IMR-90 (cell line): ENCODE measurements around the gene CMTM1. TPM values are rescaled to one million over a fixed set of nuclear protein-coding genes. Genes with fewer than 3 reads are reported as not detected.

Experiments
- ATAC-seq: fragments of 200-7000 bp; cut with Tn5 transposase; 2 replicates; pipeline ENCODE4 v1.9.1; 2020; ENCODE audit warnings: low read depth, mild to moderate bottlenecking, moderate library complexity
- BruUV-seq: library from RNA; stranded (reverse); fragments of 400-500 nt; replicated peaks from 2 replicates; lab custom pipeline; 2021; lab: Mats Ljungman, UMichigan
- CTCF ChIA-PET: fragments of 300-600 bp; formaldehyde crosslinking; extraction: SDS; loops from one replicate; lab custom pipeline; 2021; ENCODE audit warnings: antibody characterized with exemption; lab: Yijun Ruan, JAX
- POLR2A ChIA-PET: fragments of 300-600 bp; sonication (Branson Sonifier 250); formaldehyde crosslinking; loops from one replicate; lab custom pipeline; 2022; ENCODE audit warnings: antibody characterized with exemption; ENCODE audit not compliant: unreplicated experiment; lab: Charles Lee
- DNase-seq: peaks from one replicate; pipeline ENCODE4 v3.0.0; 2013
- H2AFZ ChIP-seq: replicated peaks from 2 replicates; pipeline ENCODE3; 2013; ENCODE audit warnings: low read length, mild to moderate bottlenecking; ENCODE audit not compliant: poor library complexity
- H2AK5ac ChIP-seq: 2 replicates; pipeline ENCODE4 v1.6.1; 2013; ENCODE audit warnings: low read depth, low read length, inconsistent platforms
- H2AK9ac ChIP-seq: replicated peaks from 2 replicates; pipeline ENCODE3; 2013; ENCODE audit warnings: mild to moderate bottlenecking, low read depth, low read length, moderate library complexity; ENCODE audit not compliant: poor library complexity
- H2BK120ac ChIP-seq: 2 replicates; pipeline ENCODE4 v1.6.1; 2013; ENCODE audit warnings: low read depth, low read length, inconsistent platforms
- H2BK15ac ChIP-seq: 3 replicates; pipeline ENCODE4 v1.6.1; 2013; ENCODE audit warnings: low read depth, low read length, inconsistent platforms
- H2BK20ac ChIP-seq: 2 replicates; pipeline ENCODE4 v1.6.1; 2013; ENCODE audit warnings: low read depth, mild to moderate bottlenecking, inconsistent platforms, low read length, moderate library complexity
- H2BK5ac ChIP-seq: 2 replicates; pipeline ENCODE4 v1.6.1; 2013; ENCODE audit warnings: mild to moderate bottlenecking, low read depth, low read length, inconsistent platforms; ENCODE audit not compliant: poor library complexity, severe bottlenecking
- H3K14ac ChIP-seq: replicated peaks from 2 replicates; pipeline ENCODE4 v1.6.1; 2013; ENCODE audit warnings: low read depth, low read length, inconsistent platforms
- H3K18ac ChIP-seq: 2 replicates; pipeline ENCODE4 v1.6.1; 2013; ENCODE audit warnings: low read depth, low read length, control low read depth
- H3K23ac ChIP-seq: 2 replicates; pipeline ENCODE4 v1.6.1; 2013; ENCODE audit warnings: low read depth, low read length, inconsistent platforms
- H3K27ac ChIP-seq: 2 replicates; pipeline ENCODE4 v1.5.1; 2013; ENCODE audit warnings: mild to moderate bottlenecking, control low read depth, low read length; ENCODE audit not compliant: insufficient read depth
- H3K27me3 ChIP-seq: 2 replicates; pipeline ENCODE4 v1.6.1; 2013; ENCODE audit warnings: low read length; ENCODE audit not compliant: control insufficient read depth, insufficient read depth
- H3K36me3 ChIP-seq: 2 replicates; pipeline ENCODE4 v1.6.1; 2013; ENCODE audit warnings: low read length, mixed read lengths; ENCODE audit not compliant: control insufficient read depth, insufficient read depth
- H3K4ac ChIP-seq: 2 replicates; pipeline ENCODE4 v1.6.1; 2013; ENCODE audit warnings: low read depth, low read length, inconsistent platforms
- H3K4me1 ChIP-seq: 2 replicates; pipeline ENCODE4 v1.6.1; 2013; ENCODE audit warnings: low read length, mixed read lengths; ENCODE audit not compliant: control insufficient read depth, insufficient read depth
- H3K4me2 ChIP-seq: 2 replicates; pipeline ENCODE4 v1.6.1; 2013; ENCODE audit warnings: low read depth, mild to moderate bottlenecking, control low read depth, low read length, moderate library complexity
- H3K4me3 ChIP-seq: 2 replicates; pipeline ENCODE4 v1.5.1; 2013; ENCODE audit warnings: low read depth, mild to moderate bottlenecking, control low read depth, low read length, moderate library complexity; ENCODE audit not compliant: insufficient read depth
- H3K56ac ChIP-seq: 2 replicates; pipeline ENCODE4 v1.6.1; 2013; ENCODE audit warnings: low read length, inconsistent platforms; ENCODE audit not compliant: insufficient read depth; ENCODE audit errors: extremely low read depth
- H3K79me1 ChIP-seq, 2 experiments: 2 replicates each; pipeline ENCODE4 v1.6.1; 2013; ENCODE audit warnings: low read length in 2 of 2, inconsistent platforms in 1 of 2, low read depth in 1 of 2
- H3K9ac ChIP-seq: 2 replicates; pipeline ENCODE4 v1.6.1; 2013; ENCODE audit warnings: low read depth, low read length, control low read depth
- H3K9me1 ChIP-seq: 2 replicates; pipeline ENCODE4 v1.6.1; 2013; ENCODE audit warnings: low read length, inconsistent platforms; ENCODE audit not compliant: insufficient read depth
- H3K9me3 ChIP-seq: 2 replicates; pipeline ENCODE4 v1.6.1; 2013; ENCODE audit warnings: low read length; ENCODE audit not compliant: control insufficient read depth, insufficient read depth
- H4K20me1 ChIP-seq: 2 replicates; pipeline ENCODE4 v1.6.1; 2013; ENCODE audit warnings: low read length, inconsistent platforms; ENCODE audit not compliant: insufficient read depth
- H4K5ac ChIP-seq: 2 replicates; pipeline ENCODE4 v1.6.1; 2013; ENCODE audit warnings: mild to moderate bottlenecking, low read depth, low read length, control low read depth
- H4K8ac ChIP-seq, 2 experiments: 2 replicates each; pipeline ENCODE4 v1.6.1; 2013; ENCODE audit warnings: low read depth in 2 of 2, low read length in 2 of 2, control low read depth in 1 of 2, inconsistent platforms in 1 of 2
- H4K91ac ChIP-seq: 2 replicates; pipeline ENCODE4 v1.6.1; 2013; ENCODE audit warnings: low read depth, low read length, inconsistent platforms; ENCODE audit not compliant: insufficient read depth
- CEBPB ChIP-seq: IDR thresholded peaks from 2 replicates; pipeline ENCODE4 v1.6.1; 2012; ENCODE audit warnings: low read depth, low read length, improper control_type of control experiment
- CHD1 ChIP-seq: IDR thresholded peaks from 2 replicates; pipeline ENCODE4 v1.6.1; 2012; ENCODE audit warnings: low read depth, low read length, improper control_type of control experiment
- POLR2A ChIP-seq: IDR thresholded peaks from 2 replicates; pipeline ENCODE4 v1.6.1; 2012; ENCODE audit warnings: mild to moderate bottlenecking, low read depth, low read length
- SMC3 ChIP-seq: fragments of 150-350 bp; IDR thresholded peaks from 2 replicates; pipeline ENCODE4 v1.6.1; 2016; ENCODE audit warnings: low read depth, mild to moderate bottlenecking, antibody characterized with exemption, low read length, moderate library complexity
- WGBS, 2 experiments: methylation state at CpG; one replicate each; pipeline versions ENCODE4 v1.1.5 to v1.1.7; 2013; ENCODE audit warnings: missing lambda C conversion rate in 2 of 2; ENCODE audit not compliant: insufficient read length in 1 of 2; ENCODE audit errors: extremely low coverage in 2 of 2; 5-methylcytosine and 5-hydroxymethylcytosine counted together
- dilution Hi-C: fragments of 300-500 bp; cut with HindIII; formaldehyde crosslinking; loops from one replicate; pipeline ENCODE4 v1.14.3; 2018; ENCODE audit warnings: low sequenced_read_pairs; ENCODE audit not compliant: unreplicated experiment
- in situ Hi-C: fragments of 300-500 bp; cut with MboI; formaldehyde crosslinking; loops from 3 replicates; pipeline ENCODE4 v1.14.3; 2019; ENCODE audit warnings: low sequenced_read_pairs, inconsistent platforms, mixed read lengths
- intact Hi-C: fragments of 100-400 bp; cut with micrococcal nuclease; formaldehyde crosslinking; loops from 2 replicates; pipeline ENCODE4 v1.10.0; 2022
- polyA plus RNA-seq, 3 experiments: library from polyadenylated mRNA; depleted of rRNA; stranded (reverse); fragments of >200 nt; gene quantifications; 2 replicates each; pipeline ENCODE4 v1.2.3, GENCODE V29; 2012; ENCODE audit warnings: low replicate concordance in 1 of 3
- total RNA-seq: library from RNA; depleted of rRNA; stranded (reverse); fragments of >200 nt; gene quantifications from 2 replicates; pipeline ENCODE4 v1.2.3, GENCODE V29; 2012

CMTM1 gene
- total and polyA plus RNA-seq, 2 of the 4 experiments (the other 2 are of a cell fraction), result 0.54 to 2.1 TPM

- no peak overlapping the region for H2BK120ac ChIP-seq
- H2BK15ac ChIP-seq, result no peak overlapping the region
- no peaks in the 10 kb centered on the region for H3K79me1 ChIP-seq
- H3K27me3 ChIP-seq, result no peaks in the 10 kb centered on the region
- dilution Hi-C loops, result no loop called here
- ATAC-seq, result no peak
- no peak overlapping the region for H3K4me3 ChIP-seq
- H3K9ac ChIP-seq, result no peak overlapping the region
- WGBS, 2 experiments, result 100% methylated on average over 3 of the region's 5 CpGs; no CpG with 5 or more reads in 1 of the 2 experiments
- no peaks in the 10 kb centered on the region for H4K20me1 ChIP-seq
- no peak for DNase-seq
- in situ Hi-C loops, result no loop called here
- no peak overlapping the region for H3K27ac ChIP-seq
- H2AK5ac ChIP-seq, result no peak overlapping the region
- ChIA-PET POLR2A (no interaction called here), CTCF (interaction anchor here (0.6 kb wide), 1 partner anchor 892 kb away, joined by 3 read pairs; no protein-coding TSS in a partner anchor)
- H2AK9ac ChIP-seq, result peak overlapping the region; percentile 28
- no peaks in the 10 kb centered on the region for H3K9me3 ChIP-seq
- BruUV-seq, result no TSS peak
- peaks cover 10% of the 10 kb centered on the region; the same call in 1 of the 2 replicates for H3K9me1 ChIP-seq
- H3K14ac ChIP-seq, result no peak overlapping the region
- H2BK5ac ChIP-seq, result no peak overlapping the region
- no peak overlapping the region for H3K4ac ChIP-seq
- TF ChIP-seq CEBPB (no peak), POLR2A (no peak), CHD1 (no peak), SMC3 (no peak)
- no peak overlapping the region for H3K18ac ChIP-seq
- H3K56ac ChIP-seq, result no peak overlapping the region
- no peak overlapping the region for H2BK20ac ChIP-seq
- intact Hi-C loops, result no loop called here
- H4K5ac ChIP-seq, result no peak overlapping the region
- H3K4me1 ChIP-seq, result no peaks in the 10 kb centered on the region
- H4K91ac ChIP-seq, result no peak overlapping the region
- no peak overlapping the region for H3K4me2 ChIP-seq
- no peak overlapping the region for H4K8ac ChIP-seq
- H2AFZ ChIP-seq, result peak overlapping the region; percentile 11
- H3K23ac ChIP-seq, result no peak overlapping the region
- H3K36me3 ChIP-seq, result peaks cover 47% of the 10 kb centered on the region
Measured at GRCh38 chr16:66528294-66528693, 37.9 kb upstream of the CMTM1 start.
